Cardiac septum (tissue), 1 donor: Measurements from ENCODE around the gene PKD1L1. TPM values are rescaled to one million over a fixed set of nuclear protein-coding genes. Genes with fewer than 3 reads are reported as not detected.

Experiments
- DNase-seq: peaks from one replicate; pipeline ENCODE4 v3.0.0-alpha.2; 2020; ENCODE audit warnings: low spot score
- intact Hi-C: fragments of 100-400 bp; cut with DNase I; formaldehyde crosslinking; loops from one replicate; pipeline ENCODE4 v1.14.0; 2022
- total RNA-seq: library from RNA; stranded (reverse); fragmentation: NEBNext Ultra II Directional; extraction: Animal tissue kit (Norgen Biotek cat#: 25700); gene quantifications from one replicate; pipeline ENCODE4 v1.2.1, GENCODE V29; 2021
- donor health status: DM: no; HTN: no; CAD: no.

The PKD1L1 gene
- total RNA-seq, 1 donor from 2014 or later: 2.5 TPM

DNA sequence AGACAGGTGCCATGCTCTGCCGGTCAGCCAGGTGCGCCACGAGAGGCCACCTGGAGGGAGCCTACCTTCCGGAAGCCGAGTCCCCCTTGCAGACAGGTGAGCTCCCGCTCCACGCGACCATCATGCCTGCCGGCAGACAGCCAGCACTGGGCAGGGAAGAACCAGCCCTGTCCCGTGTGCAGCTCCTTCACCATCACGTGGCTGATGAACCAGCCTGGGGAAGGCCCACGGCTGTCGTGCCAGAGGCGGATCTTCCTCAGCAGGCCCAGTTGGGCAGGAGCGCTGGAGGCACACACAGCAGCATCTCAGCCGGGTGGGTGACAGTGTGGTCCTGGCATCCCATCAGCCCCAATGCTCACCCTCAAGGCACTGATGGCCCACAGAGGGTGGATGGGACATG lies 108.9 kb downstream of the PKD1L1 start:
- intact Hi-C loops: no loop called here
- no peak for DNase-seq

DNA sequence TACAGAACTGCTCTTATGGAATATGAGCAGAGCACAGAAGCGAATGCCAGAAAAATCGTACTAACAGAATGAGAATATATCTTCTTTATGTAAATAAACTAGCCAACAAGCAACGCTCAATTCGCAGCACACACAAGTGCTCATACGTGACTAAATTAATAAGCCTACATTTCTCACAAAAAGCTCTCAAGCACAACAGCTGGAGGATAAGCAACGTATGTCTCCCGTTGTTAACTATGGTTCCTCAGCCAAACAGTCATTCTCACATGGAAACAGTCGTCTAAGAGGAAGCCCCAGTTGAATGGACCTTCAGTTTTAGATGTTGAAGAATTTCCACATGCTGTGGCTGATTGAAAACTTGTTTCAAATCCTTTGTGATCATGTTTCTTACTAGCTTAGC lies 110.4 kb downstream of the PKD1L1 start:
- DNase-seq: no peak
- intact Hi-C loops: no loop called here

DNA sequence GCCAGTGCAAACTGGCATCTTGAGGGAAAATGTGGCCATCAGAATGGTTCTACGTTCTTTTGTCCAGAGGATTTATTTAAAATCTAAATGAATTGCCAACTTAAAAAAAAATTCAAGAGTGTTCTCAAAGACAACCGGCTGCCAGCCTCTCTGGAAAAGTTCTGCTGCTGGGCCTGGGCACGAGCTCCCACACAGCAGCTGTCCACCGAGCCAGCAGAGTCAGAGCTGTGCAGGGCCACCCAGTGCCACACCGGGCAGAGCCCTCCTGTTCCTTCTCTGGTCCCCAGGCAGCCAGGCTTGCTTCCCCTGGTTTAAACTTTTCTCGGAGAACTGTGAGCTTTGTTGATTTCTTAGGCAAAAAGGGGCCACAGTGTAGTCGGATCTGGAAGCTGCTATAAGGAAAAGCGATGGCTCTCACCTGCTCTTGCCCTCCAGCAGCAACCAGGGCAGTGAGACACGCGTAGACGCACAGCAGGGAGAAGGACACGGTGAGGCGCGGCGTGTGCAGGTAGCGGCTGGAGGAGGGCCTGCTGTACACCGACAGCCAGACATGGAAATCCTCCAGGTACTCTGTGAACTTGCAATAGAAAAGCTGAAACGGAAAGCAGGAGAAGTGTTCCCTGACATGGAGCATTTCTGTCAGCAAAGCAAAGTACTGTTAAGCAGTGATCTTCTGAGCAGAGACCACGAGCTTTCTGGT lies 111.6 kb downstream of the PKD1L1 start:
- DNase-seq: no peak

DNA sequence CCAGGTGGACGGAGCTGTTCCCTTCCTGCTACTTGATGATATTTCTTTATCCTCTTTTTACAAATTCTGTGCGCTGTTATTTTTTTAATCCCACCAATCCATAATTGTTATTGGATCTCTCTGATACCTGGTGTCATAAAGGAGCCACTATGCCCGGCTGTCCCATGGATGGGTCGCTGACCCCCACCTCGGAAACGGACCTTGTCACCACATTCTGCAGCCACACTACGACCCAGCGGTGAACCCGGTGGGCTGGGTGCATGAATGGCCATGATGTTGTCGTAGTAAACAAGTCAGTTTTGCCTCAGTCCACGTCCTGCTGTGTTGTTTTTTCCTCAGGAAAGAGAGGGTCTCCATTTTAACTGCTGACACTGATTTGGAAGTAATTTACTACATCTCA lies 112.2 kb downstream of the PKD1L1 start:
- DNase-seq: no peak
- intact Hi-C loops: no loop called here

More for the DNA sequence above, 111.6 kb downstream of the PKD1L1 start:
- intact Hi-C loops: no loop called here

DNA sequence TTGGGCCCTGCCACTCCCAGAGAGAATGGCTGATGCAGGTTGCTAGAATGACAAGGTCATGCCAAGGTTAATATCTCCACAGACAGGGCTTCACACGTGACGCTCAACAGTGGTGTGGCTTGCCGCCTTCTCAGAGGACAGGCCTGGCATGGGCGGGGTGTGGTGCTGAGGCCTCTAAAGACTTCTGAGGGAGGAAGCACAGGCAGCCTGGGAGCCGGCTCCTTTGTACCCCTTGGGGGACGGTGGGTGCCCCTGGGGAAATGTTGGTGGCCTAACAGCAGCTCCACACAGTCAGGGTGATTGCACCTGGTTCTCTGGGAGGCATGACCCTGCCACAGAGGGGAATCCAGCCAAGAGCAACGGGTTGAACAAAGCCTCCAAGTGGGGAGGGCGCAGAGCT lies 115.1 kb downstream of the PKD1L1 start:
- DNase-seq: no peak
- intact Hi-C loops: loop anchor here (5.0 kb wide), 1 partner anchor 556 kb away; no protein-coding TSS in a partner anchor

DNA sequence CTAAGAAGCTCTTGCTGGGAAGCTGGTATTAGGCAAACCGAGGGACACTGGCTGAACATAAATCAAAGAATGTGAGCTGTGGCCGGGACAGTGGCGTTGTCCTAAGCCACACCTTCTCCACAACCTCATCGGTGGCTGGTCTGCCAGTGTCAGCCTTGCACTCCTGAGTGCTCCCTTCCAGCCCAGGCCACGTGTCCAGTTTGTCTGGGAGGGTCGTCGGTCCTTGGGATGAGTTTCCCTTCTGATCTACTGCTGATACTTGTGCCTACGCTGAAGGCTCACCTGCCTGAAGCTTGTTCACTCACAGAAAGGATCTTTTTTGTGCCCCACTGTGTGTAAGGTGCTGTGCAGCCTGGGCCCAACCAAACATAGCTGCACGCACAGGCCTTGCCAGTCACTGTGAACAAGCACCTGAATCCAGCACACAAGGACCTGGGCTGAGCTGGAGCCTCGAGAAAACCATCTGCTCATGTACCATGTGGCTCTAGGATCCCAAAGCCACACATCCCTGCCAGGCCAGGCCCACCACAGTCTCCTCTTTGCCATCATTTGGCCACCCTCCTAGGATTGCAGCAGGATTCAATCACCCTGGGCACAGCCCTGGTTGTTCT lies 116.1 kb downstream of the PKD1L1 start:
- intact Hi-C loops: loop anchor here (5.0 kb wide), 1 partner anchor 555 kb away; no protein-coding TSS in a partner anchor
- no peak for DNase-seq

DNA sequence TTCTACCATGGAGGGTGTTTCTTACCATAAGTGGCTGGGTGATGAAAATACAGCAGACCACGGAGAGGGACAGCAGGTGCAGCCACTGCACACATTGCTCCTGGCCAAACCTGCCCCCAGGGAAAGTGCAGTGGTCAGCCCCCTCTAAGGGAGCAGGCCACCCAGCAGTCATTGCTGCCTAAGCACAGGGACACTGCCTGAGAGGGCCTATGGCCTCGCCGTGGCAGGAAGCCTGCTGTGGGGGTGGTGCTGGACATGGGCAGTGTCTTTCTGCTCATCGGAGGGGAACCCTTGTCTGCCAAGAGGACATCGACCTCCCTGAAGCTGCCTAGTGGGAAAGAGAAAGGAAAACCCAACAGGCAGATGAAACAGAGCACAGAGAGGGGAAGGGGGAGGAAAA lies 118.3 kb downstream of the PKD1L1 start:
- DNase-seq: no peak
- intact Hi-C loops: loop anchor here (5.0 kb wide), 1 partner anchor 553 kb away; no protein-coding TSS in a partner anchor

DNA sequence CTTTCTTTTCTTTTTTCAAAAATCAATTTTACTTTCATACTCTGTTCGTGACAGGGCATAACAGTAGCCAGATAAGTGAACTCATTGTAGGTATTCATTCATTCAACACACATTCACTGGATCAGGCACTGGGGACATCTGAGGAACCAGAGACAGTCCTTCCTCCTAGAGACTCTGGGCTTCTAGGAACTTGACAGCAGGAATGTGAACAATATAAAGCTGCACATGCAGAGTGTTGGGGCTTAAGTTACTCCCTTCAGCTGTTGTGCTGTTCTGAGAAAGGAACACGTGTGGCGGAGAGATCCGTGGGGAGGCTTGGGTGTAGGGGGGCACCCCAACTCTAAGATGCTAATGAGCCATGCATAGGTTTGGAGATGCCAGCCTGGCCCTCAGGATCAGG lies 120.4 kb downstream of the PKD1L1 start:
- intact Hi-C loops: no loop called here
- DNase-seq: no peak

DNA sequence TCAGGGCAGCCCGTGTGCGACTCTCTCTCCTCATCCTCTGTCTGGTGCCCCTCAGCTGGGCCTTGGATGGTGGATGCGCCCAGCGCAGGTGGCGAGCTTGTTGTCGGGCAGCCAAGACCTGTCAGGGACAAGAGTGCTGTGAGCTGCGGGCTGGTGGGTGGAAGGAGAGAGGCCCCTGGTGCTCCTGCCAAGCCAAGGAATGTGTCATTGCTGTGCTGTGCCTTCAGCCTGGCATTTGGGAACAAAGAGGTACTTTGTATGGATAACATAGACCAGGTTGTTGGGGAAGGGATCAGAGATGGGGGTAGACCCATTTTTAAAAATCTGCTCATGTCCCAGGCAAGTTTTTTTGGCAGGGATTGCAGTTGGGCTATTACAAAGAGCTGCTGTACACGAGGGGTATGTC lies 120.9 kb downstream of the PKD1L1 start:
- DNase-seq: no peak

DNA sequence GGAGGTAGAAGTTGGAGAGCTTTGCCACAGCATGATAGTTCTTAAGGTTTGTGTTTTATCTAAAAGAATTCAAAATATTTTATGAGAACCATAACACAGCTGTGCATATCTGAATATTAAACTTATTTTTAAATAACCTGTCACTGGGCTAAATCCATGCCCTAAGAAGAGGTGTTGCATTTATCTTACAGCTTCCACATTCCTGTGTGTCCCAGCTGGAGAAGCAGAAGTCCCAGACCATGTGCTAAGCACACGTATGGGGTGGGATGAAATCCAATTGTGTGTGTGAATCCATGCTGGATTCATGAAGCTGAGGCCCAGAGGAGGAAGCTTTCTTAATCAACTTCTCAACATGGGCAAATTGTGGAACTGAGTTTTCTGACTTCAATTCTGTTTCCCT lies 121.5 kb downstream of the PKD1L1 start:
- DNase-seq: no peak
- intact Hi-C loops: no loop called here

More for the DNA sequence above, 120.9 kb downstream of the PKD1L1 start:
- intact Hi-C loops: no loop called here

DNA sequence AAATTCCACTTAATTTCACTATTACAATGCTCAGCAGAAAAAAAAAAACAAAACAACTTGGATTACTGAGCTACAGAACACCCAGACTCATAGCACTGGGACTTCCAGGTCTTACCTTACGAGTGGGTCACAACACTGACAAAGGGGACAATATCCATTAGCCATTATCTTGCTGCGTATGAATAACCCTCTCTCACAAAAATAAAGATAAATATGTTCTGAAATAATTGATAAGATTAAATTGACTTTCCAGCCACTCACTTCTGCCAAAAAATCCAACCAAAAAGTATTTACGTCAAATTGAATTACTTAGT lies 128.7 kb downstream of the PKD1L1 start:
- intact Hi-C loops: loop anchor here (5.0 kb wide), 2 partner anchors 382 to 552 kb away; no protein-coding TSS in a partner anchor

DNA sequence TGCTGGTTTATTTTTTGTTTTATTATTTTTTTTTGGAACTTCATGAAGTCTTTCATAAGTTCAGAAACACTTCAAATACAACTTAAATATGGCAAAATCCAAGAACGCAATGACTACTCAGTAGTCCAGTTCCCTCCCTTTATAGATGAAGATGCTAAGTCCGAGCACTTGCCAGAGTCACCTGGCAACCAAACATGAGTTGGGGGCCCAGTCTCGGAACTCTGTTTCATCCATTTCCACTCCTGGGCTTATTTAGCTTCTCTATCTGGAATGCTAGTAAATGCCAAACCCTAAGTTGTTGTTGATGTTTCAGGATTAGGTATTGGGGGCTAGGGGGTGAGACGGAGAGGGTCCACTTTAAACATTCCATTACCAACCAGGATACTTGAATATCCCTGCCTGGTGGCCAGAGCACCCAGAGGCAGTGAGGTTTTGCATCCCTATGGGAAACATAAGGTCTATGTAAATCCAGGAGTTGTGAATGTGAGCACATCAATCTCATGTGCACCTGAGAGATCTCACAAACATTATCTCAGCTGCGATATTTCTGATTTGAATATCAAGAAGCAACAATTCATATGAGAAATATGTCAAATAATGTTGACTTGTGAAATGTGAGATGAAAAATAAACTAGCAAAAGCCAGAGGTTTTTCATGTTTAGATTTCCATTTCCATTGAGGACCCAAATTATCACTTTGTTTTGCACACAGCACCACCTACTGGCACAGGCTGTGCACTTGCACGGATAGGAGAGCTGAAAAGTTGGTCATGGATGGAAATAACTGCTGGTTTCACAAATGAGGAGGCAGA lies 129.3 kb downstream of the PKD1L1 start:
- no peak for DNase-seq

More for the DNA sequence above, 128.7 kb downstream of the PKD1L1 start:
- DNase-seq: no peak

DNA sequence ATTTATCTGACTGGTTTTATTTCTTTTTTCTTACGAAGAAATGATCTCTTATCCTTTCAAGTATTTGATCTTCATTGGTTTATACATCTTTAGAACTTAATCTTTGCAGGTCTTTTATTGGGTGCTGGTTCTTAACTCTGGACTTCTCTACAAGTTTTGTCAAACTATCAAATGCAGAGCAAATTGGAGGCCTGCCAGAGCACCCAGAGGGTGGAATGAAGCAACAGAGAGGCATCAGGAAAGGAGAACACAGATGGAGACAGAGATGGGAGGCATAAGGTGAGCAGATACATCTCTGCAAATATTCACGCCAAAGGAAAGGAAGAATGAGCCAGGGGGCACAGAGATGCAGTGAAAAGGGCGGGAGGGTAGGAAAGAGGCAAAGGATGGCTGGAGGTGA lies 130.3 kb downstream of the PKD1L1 start:
- intact Hi-C loops: loop anchor here (5.0 kb wide), 2 partner anchors 381 to 551 kb away; no protein-coding TSS in a partner anchor
- no peak for DNase-seq

More for the DNA sequence above, 129.3 kb downstream of the PKD1L1 start:
- intact Hi-C loops: loop anchor here (5.0 kb wide), 2 partner anchors 382 to 552 kb away; no protein-coding TSS in a partner anchor

DNA sequence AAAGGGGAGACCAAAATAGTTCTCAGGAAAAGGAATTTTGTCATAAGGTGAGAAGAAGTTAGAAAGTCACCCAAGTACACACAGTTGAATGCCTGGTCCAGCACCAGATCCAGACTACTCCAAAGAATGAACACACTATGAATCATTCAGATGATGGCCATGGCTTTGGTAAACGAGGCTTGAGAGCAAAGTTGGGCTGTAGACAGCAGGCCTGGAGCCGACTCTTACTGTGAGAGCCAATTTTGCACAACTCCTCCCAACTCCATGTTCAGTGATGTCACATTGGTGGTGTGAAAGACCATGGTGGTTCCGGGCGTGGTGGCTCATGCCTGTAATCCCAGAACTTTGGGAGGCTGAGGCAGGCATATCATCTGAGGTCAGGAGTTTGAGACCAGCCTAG lies 131.6 kb downstream of the PKD1L1 start:
- intact Hi-C loops: loop anchor here (5.0 kb wide), 2 partner anchors 379 to 549 kb away; no protein-coding TSS in a partner anchor
- DNase-seq: no peak

DNA sequence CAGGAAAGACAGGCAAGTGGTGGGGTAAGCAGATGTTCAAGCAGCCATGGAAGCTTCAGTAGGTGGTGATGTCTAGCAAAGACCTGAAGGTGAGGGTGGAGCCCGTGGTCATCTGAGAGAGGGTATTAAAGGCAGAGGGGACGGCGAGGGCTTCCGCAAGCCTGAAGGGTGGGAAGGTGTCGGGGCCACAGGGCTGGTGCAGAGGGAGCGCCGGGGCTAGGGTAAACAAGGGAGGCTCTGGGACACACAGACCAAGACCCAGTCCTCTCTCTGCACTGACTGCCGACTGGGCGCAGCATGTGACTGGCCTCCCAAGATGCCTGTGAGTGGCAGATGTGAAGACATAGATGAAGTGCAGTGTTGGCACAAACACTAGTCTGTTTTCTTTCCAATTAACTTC lies 132.4 kb downstream of the PKD1L1 start:
- no peak for DNase-seq
- intact Hi-C loops: loop anchor here (5.0 kb wide), 2 partner anchors 379 to 549 kb away; no protein-coding TSS in a partner anchor

DNA sequence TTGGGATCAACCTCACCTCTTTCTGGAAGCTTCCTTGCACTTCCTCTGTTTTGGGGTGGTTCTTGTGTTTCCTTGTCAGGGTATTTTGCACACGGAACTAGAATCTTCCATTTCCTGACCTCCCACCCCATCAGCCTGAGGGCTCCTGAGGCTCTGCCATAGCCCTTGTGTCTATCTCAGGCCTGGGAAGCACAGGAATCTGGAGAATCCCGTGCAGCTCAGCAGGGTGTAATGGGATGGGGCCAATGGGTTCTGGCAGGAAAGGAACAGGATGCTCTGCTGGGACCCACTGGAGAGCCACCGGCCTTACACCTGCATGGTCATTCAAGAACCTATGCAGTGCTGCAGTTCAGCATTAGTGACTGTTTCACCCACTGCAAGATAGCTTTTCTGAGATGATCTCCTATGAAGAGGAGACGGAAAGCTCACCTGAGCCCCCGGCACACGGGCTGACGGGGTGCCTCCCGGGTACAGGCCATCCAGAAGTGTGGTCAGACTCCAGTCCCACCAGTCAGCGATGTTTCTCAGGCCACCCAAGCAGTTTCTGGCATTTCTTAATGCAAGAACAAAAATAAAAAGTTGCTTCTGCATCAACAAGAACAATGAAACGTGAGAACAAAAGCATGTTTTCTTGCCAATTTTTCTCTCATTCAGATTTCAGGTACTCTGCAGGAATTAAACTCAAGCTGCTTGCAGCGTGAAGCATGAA lies 133.2 kb downstream of the PKD1L1 start:
- intact Hi-C loops: loop anchor here (5.0 kb wide), 2 partner anchors 378 to 548 kb away; no protein-coding TSS in a partner anchor
- no peak for DNase-seq

DNA sequence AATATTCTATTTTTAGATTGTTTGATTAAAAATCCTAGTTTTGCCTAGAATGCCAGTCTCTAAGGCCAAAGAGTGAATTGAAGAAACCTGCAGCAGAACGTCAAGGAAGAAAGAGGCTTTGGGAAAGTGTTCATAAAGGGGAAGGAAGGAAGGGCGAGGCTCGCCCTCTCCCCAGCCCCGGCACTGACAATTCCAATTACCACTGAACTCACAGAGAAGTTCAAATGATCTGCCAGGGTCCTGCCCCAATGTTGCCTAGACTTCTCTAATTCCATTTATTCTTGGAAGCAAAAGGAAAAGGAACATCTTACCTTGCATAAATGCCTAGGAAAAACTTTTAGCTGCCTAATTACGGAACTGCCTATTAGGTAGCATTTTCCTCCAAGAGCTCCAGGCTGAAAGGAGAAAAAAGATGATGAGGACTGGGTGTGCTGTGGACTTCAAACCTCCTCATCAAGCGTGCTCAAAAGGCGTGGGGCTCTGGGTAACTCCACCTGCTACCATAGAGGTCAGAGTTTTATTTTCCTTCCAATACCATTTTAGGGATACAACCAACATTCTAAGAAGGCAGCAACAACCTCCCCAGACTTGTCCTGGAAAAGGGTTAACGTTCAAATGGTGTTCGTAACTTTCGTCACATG lies 134.5 kb downstream of the PKD1L1 start:
- DNase-seq: no peak
- intact Hi-C loops: no loop called here

DNA sequence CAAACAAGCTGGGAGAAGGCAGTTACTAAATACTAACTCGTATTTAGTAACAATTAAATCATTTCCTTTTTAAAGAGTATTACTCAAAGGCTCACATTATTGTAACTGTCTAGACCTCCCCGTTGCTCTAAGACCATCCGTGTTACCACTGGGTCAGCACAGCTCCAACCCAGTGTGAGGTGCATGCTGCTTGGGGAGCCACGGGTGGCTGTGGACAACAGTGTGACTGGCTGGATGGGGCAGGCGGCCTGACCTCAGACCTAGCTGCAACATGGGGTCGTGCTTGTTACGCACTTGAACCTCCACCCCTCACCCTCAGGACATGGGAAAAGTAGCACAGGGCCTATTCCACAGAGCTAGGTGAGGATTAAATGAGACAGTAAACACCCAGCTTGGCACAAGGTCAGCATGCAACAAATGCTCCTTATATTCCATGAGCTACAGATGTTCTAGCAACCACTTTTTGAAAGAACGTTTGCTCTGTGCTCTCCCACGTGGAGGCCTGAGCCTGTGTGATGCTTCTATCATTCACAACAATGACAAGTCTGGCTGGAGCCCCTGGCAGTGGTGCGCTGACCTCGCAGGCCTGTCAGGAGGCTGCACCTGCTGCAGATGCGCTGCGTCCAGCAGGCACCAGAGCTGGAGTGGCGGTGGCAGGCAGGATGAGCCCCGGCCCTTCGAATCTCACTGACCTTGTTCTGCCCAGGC lies 135.7 kb downstream of the PKD1L1 start:
- no peak for DNase-seq
- intact Hi-C loops: no loop called here
